ENCODE measurements around the gene FGF14. TPM values are rescaled to one million over a fixed set of nuclear protein-coding genes. Genes with fewer than 3 reads are reported as not detected.
A peak's percentile ranks its signal among the peaks of the same experiment; 100 is the strongest.

The FGF14 gene
- polyA plus RNA-seq (ENCODE audit: insufficient read length in 4 of 4), result 1 to 10 TPM; 1.0 to 1.6 (median 1.1) TPM

- no peak for DNase-seq (ENCODE audit: low read depth in 4 of 4, low spot score in 2 of 4)
These were observed at the start of gene FGF14 for GRCh38 chr13:102401766-102402165. Gene FGF14 (minus strand): TSS chr13:102402048.

GRCh38 chr13:102443249-102443648 lies 41.4 kb upstream of the FGF14 start:
- no peak for DNase-seq (ENCODE audit: low read depth in 4 of 4, low spot score in 2 of 4)

GRCh38 chr13:102441085-102441484 lies 39.2 kb upstream of the FGF14 start:
- DNase-seq (ENCODE audit: low read depth in 4 of 4, low spot score in 2 of 4), result no peak

- no peak for DNase-seq (ENCODE audit: low read depth in 4 of 4, low spot score in 2 of 4)
These were observed 38.5 kb upstream of the FGF14 start for GRCh38 chr13:102440259-102440936.

- no peak for DNase-seq (ENCODE audit: low read depth in 4 of 4, low spot score in 2 of 4)
These were observed 20.8 kb upstream of the FGF14 start for GRCh38 chr13:102422690-102423089.

GRCh38 chr13:102405499-102406100 lies 3.8 kb upstream of the FGF14 start:
- peak in 1 of 4 donors; percentile 15 for DNase-seq (ENCODE audit: low read depth in 4 of 4, low spot score in 2 of 4)

GRCh38 chr13:102402290-102402689 lies 442 bp upstream of the FGF14 start:
- peak in 1 of 4 donors; percentile 39 for DNase-seq (ENCODE audit: low read depth in 4 of 4, low spot score in 2 of 4)

GRCh38 chr13:102401265-102401664 lies 583 bp downstream of the FGF14 start:
- DNase-seq (ENCODE audit: low read depth in 4 of 4, low spot score in 2 of 4), result no peak

- DNase-seq (ENCODE audit: low read depth in 4 of 4, low spot score in 2 of 4), result peak in 1 of 4 donors; percentile 9
These were observed 1.1 kb downstream of the FGF14 start for GRCh38 chr13:102400675-102401145.

GRCh38 chr13:102399791-102400674 lies 1.8 kb downstream of the FGF14 start:
- peak in 1 of 4 donors; percentile 4 for DNase-seq (ENCODE audit: low read depth in 4 of 4, low spot score in 2 of 4)

- DNase-seq (ENCODE audit: low read depth in 4 of 4, low spot score in 2 of 4), result no peak
These were observed 5.9 kb downstream of the FGF14 start for GRCh38 chr13:102395939-102396338.

GRCh38 chr13:102395174-102395573 lies 6.7 kb downstream of the FGF14 start:
- no peak for DNase-seq (ENCODE audit: low read depth in 4 of 4, low spot score in 2 of 4)

GRCh38 chr13:102394158-102395053 lies 7.4 kb downstream of the FGF14 start:
- peak; percentile 89 to 95 (median 92) for DNase-seq (ENCODE audit: low read depth in 4 of 4, low spot score in 2 of 4)

GRCh38 chr13:102392481-102393209 lies 9.2 kb downstream of the FGF14 start:
- DNase-seq (ENCODE audit: low read depth in 4 of 4, low spot score in 2 of 4), result no peak

- DNase-seq (ENCODE audit: low read depth in 4 of 4, low spot score in 2 of 4), result no peak
These were observed 15.4 kb downstream of the FGF14 start for GRCh38 chr13:102386461-102386860.

- DNase-seq (ENCODE audit: low read depth in 4 of 4, low spot score in 2 of 4), result no peak
These were observed 21.8 kb downstream of the FGF14 start for GRCh38 chr13:102380012-102380411.

- no peak for DNase-seq (ENCODE audit: low read depth in 4 of 4, low spot score in 2 of 4)
These were observed 25.5 kb downstream of the FGF14 start for GRCh38 chr13:102376318-102376717.

- DNase-seq (ENCODE audit: low read depth in 4 of 4, low spot score in 2 of 4), result no peak
These were observed 27.1 kb downstream of the FGF14 start for GRCh38 chr13:102374726-102375125.

- DNase-seq (ENCODE audit: low read depth in 4 of 4, low spot score in 2 of 4), result no peak
These were observed 27.6 kb downstream of the FGF14 start for GRCh38 chr13:102374233-102374632.

Data from left renal cortex interstitium (tissue), 4 donors.